Non-pigmented ciliary epithelial cell (primary cell): Measurements from ENCODE around the gene MYO1E.
A peak's percentile ranks its signal among the peaks of the same experiment; 100 is the strongest.
"Not testable (repeated sequence)": the region's sequence is repeated elsewhere in the genome, so short reads cannot be mapped to it uniquely, and the experiment has no call there.

Source experiments
- DNase-seq: peaks from one replicate; pipeline ENCODE4 v3.0.0-alpha.2; 2010; ENCODE audit warnings: low read depth

MYO1E gene

GRCh38 chr15:59372352-59373211 lies at the start of gene MYO1E:
Gene MYO1E (minus strand): TSS chr15:59372871. CDS start chr15:59372500, 371 bp downstream.
- DNase-seq, result peak; percentile 89

- DNase-seq, result no peak
Measured at GRCh38 chr15:59420986-59421618, 48.4 kb upstream of the MYO1E start.

GRCh38 chr15:59420108-59420507 lies 47.4 kb upstream of the MYO1E start:
- no peak for DNase-seq

GRCh38 chr15:59419170-59419569 lies 46.5 kb upstream of the MYO1E start:
- no peak for DNase-seq

- no peak for DNase-seq
Measured at GRCh38 chr15:59416816-59417215, 44.1 kb upstream of the MYO1E start.

- DNase-seq, result no peak
Measured at GRCh38 chr15:59413577-59413976, 40.9 kb upstream of the MYO1E start.

GRCh38 chr15:59410391-59410896 lies 37.8 kb upstream of the MYO1E start:
- DNase-seq, result peak; percentile 1

- no peak for DNase-seq
Measured at GRCh38 chr15:59407946-59408345, 35.3 kb upstream of the MYO1E start.

- no peak for DNase-seq
Measured at GRCh38 chr15:59406446-59406845, 33.8 kb upstream of the MYO1E start.

GRCh38 chr15:59405079-59405478 lies 32.4 kb upstream of the MYO1E start:
- no peak for DNase-seq

GRCh38 chr15:59401824-59402569 lies 29.3 kb upstream of the MYO1E start:
- DNase-seq, result no peak

- not testable (repeated sequence) for DNase-seq
Measured at GRCh38 chr15:59401051-59401823, 28.6 kb upstream of the MYO1E start.

GRCh38 chr15:59400103-59400813 lies 27.6 kb upstream of the MYO1E start:
- DNase-seq, result no peak

- no peak for DNase-seq
Measured at GRCh38 chr15:59399465-59400102, 26.9 kb upstream of the MYO1E start.

- DNase-seq, result no peak
Measured at GRCh38 chr15:59398220-59398619, 25.5 kb upstream of the MYO1E start.

- no peak for DNase-seq
Measured at GRCh38 chr15:59396679-59397078, 24.0 kb upstream of the MYO1E start.

- no peak for DNase-seq
Measured at GRCh38 chr15:59396211-59396610, 23.5 kb upstream of the MYO1E start.

GRCh38 chr15:59394166-59394661 lies 21.5 kb upstream of the MYO1E start:
- DNase-seq, result no peak

- no peak for DNase-seq
Measured at GRCh38 chr15:59392299-59392698, 19.6 kb upstream of the MYO1E start.

GRCh38 chr15:59388670-59389069 lies 16.0 kb upstream of the MYO1E start:
- no peak for DNase-seq
